Hepatocyte (in vitro differentiated cells): ENCODE data around the gene FCER1A.

Experiments
- CTCF ChIP-seq: fragments of 200-600 bp; sonication (generic); IDR thresholded peaks from 2 replicates; pipeline ENCODE4 v1.5.1; 2016; ENCODE audit warnings: antibody characterized with exemption, mild to moderate bottlenecking; ENCODE audit not compliant: poor library complexity
- EZH2phosphoT487 ChIP-seq: fragments of 200-600 bp; sonication (generic); IDR thresholded peaks from one replicate; pipeline ENCODE4 v1.6.1; 2018; ENCODE audit warnings: antibody characterized with exemption, mild to moderate bottlenecking, low read depth, moderate library complexity; ENCODE audit not compliant: unreplicated experiment, severe bottlenecking

GRCh38 chr1:159261721-159262494 lies 40.2 kb upstream of the FCER1A start:
- TF ChIP-seq CTCF, result no peak
- no peak for TF ChIP-seq EZH2phosphoT487
